Smooth muscle cell (in vitro differentiated cells): ENCODE measurements around the gene GSPT1. TPM values are rescaled to one million over a fixed set of nuclear protein-coding genes. Genes with fewer than 3 reads are reported as not detected.

Source experiments
- DNase-seq: peaks from one replicate; lab custom pipeline; 2025; ENCODE audit not compliant: unreplicated experiment; lab: John Stamatoyannopoulos, UW
- H2AFZ ChIP-seq: fragments of 200-600 bp; sonication (generic); 2 replicates; pipeline ENCODE4 v1.6.0; 2016; ENCODE audit warnings: antibody characterized with exemption, low read depth, mild to moderate bottlenecking
- H3F3A ChIP-seq: fragments of 200-600 bp; sonication (generic); 2 replicates; pipeline ENCODE4 v1.6.0; 2017; ENCODE audit warnings: antibody characterized with exemption, low read depth
- H3K27ac ChIP-seq: fragments of 200-600 bp; sonication (generic); 2 replicates; pipeline ENCODE4 v1.5.1; 2016; ENCODE audit warnings: low read depth, mild to moderate bottlenecking
- H3K27me3 ChIP-seq: fragments of 200-600 bp; sonication (generic); 2 replicates; pipeline ENCODE4 v1.6.1; 2016; ENCODE audit warnings: low read depth, mild to moderate bottlenecking
- H3K36me3 ChIP-seq: fragments of 200-600 bp; sonication (generic); 2 replicates; pipeline ENCODE4 v1.5.1; 2016; ENCODE audit warnings: low read depth
- H3K4me1 ChIP-seq: fragments of 200-600 bp; sonication (generic); 2 replicates; pipeline ENCODE4 v1.5.1; 2016; ENCODE audit warnings: low read depth
- H3K4me2 ChIP-seq: fragments of 200-600 bp; sonication (generic); 2 replicates; pipeline ENCODE4 v1.6.0; 2016; ENCODE audit warnings: mild to moderate bottlenecking
- H3K4me3 ChIP-seq: fragments of 200-600 bp; sonication (generic); 2 replicates; pipeline ENCODE4 v1.5.1; 2016; ENCODE audit warnings: mild to moderate bottlenecking
- H3K79me2 ChIP-seq: fragments of 200-600 bp; sonication (generic); 2 replicates; pipeline ENCODE4 v1.6.0; 2016; ENCODE audit warnings: low read depth, mild to moderate bottlenecking
- H3K9ac ChIP-seq: fragments of 200-600 bp; sonication (generic); 2 replicates; pipeline ENCODE4 v1.6.0; 2016; ENCODE audit warnings: low read depth
- H3K9me3 ChIP-seq: fragments of 200-600 bp; sonication (generic); replicated peaks from 2 replicates; pipeline ENCODE4 v1.5.1; 2016; ENCODE audit warnings: low read depth
- H4K20me1 ChIP-seq: fragments of 200-600 bp; sonication (generic); 2 replicates; pipeline ENCODE4 v1.6.0; 2016; ENCODE audit warnings: low read depth
- CTCF ChIP-seq: fragments of 200-600 bp; sonication (generic); IDR thresholded peaks from 2 replicates; pipeline ENCODE4 v1.5.1; 2017; ENCODE audit warnings: borderline replicate concordance, mild to moderate bottlenecking, antibody characterized with exemption; ENCODE audit not compliant: insufficient read depth, poor library complexity, severe bottlenecking
- whole genome bisulfite sequencing: methylation state at CpG from one replicate; pipeline ENCODE4 v1.1.7; 2016; ENCODE audit warnings: low lambda C conversion rate; 5-methylcytosine and 5-hydroxymethylcytosine counted together
- polyA plus RNA-seq: library from polyadenylated mRNA; unstranded; fragments of >200 nt; fragmentation: Nextera tagmentation; extraction: Ambion mirVana; gene quantifications from 2 replicates; pipeline ENCODE4 v1.2.1, GENCODE V29; 2016
- total RNA-seq: library from RNA; depleted of rRNA; stranded (reverse); fragments of >200 nt; gene quantifications from 2 replicates; pipeline ENCODE4 v1.2.3, GENCODE V29; 2014

The GSPT1 gene
- total and polyA plus RNA-seq, 2 experiments from 2014 or later = 79.1 to 85.4 TPM

GRCh38 chr16:11835891-11836649, 79.7 kb downstream of the GSPT1 start:
- whole genome bisulfite sequencing = 30% methylated on average over 9 of the region's 9 CpGs
- H3K4me2 ChIP-seq = no peak overlapping the region
- no peaks in the 10 kb centered on the region for H3K9me3 ChIP-seq
- TF ChIP-seq CTCF = no peak
- no peak overlapping the region for H2AFZ ChIP-seq
- no peaks in the 10 kb centered on the region for H3K79me2 ChIP-seq
- no peak for DNase-seq
- H3K4me1 ChIP-seq = no peaks in the 10 kb centered on the region
- no peaks in the 10 kb centered on the region for H4K20me1 ChIP-seq
- peak overlapping the region; percentile 53 for H3K27ac ChIP-seq
- no peak overlapping the region for H3K4me3 ChIP-seq
- no peaks in the 10 kb centered on the region for H3K27me3 ChIP-seq
- H3F3A ChIP-seq = peaks cover 17% of the 10 kb centered on the region
- peaks cover 7% of the 10 kb centered on the region for H3K36me3 ChIP-seq
- H3K9ac ChIP-seq = no peak overlapping the region

- Histone ChIP-seq H2AFZ (no peak overlapping the region), H3F3A (peaks cover 17% of the 10 kb centered on the region), H3K79me2 (no peaks in the 10 kb centered on the region), H3K27me3 (no peaks in the 10 kb centered on the region), H3K4me2 (no peak overlapping the region), H3K4me1 (no peaks in the 10 kb centered on the region), H3K36me3 (peaks cover 5% of the 10 kb centered on the region), H3K9ac (no peak overlapping the region), H3K9me3 (no peaks in the 10 kb centered on the region), H3K4me3 (no peak overlapping the region), H4K20me1 (no peaks in the 10 kb centered on the region), H3K27ac (no peak overlapping the region)
- WGBS = 97% methylated on average over 4 of the region's 4 CpGs
- TF ChIP-seq CTCF = no peak
- DNase-seq = no peak
Observed at GRCh38 chr16:11835309-11835708, 80.4 kb downstream of the GSPT1 start.

GRCh38 chr16:11833951-11834695, 81.6 kb downstream of the GSPT1 start:
- DNase-seq = no peak
- H3K27ac ChIP-seq = peak overlapping the region; percentile 49

More at GRCh38 chr16:11833951-11834695, 81.6 kb downstream of the GSPT1 start:
- no peaks in the 10 kb centered on the region for H3K36me3 ChIP-seq
- no peak for TF ChIP-seq CTCF
- H3K79me2 ChIP-seq = no peaks in the 10 kb centered on the region
- H3K4me3 ChIP-seq = no peak overlapping the region
- H3F3A ChIP-seq = peaks cover 14% of the 10 kb centered on the region
- H3K27me3 ChIP-seq = no peaks in the 10 kb centered on the region
- H3K9me3 ChIP-seq = no peaks in the 10 kb centered on the region
- no peaks in the 10 kb centered on the region for H4K20me1 ChIP-seq
- H3K4me2 ChIP-seq = peak overlapping the region; percentile 29
- no peak overlapping the region for H2AFZ ChIP-seq
- no peaks in the 10 kb centered on the region for H3K4me1 ChIP-seq
- no peak overlapping the region for H3K9ac ChIP-seq
- 58% methylated on average over 6 of the region's 6 CpGs for WGBS
